ENCODE results near the gene SLC22A4.

SLC22A4 gene

DNA sequence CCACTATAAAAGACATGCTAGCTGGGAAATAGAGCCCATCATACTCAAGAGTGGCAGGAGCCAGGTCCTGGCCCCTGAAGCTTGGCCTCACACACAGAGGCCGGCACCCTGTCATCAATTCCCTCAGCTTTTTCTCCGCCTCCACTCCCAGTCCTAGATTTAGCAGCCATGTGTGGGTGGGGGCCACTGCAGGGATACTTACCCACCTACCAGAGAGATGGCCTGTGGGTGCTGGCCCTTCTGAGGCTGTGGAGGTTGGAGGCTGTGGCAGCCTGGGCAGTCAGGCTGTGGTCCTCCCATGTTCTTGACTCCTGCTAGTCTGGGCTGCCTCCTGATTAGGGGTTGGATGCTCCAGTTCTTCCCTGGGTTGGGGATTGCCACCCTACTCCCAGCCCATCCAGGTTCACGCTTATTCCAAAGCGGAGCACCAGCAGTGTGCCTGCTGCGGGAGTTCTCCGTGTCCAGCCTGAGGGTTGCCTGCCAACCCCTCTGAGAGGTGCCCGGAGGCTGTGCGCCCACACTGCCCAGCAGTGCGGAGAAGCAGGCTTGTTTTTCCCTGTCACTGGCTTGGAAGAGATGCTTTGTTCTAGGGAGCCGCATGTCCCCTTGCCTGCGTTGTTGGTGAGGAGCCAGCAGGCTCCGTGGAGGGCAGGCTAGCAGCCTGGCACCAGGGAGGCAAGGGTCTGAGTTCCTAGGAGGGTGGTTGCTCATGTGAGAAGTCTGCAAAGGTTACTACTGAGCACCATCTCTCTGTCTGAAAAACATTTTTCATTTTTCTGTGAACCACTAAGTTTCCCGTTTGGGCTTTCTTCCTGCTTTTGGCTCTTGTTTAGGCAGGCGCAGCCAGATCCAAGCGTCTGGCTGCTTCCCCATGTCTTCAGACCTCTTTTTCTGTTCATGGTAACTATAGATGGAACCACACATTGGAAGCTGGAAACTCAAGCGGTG, 82.8 kb downstream of the SLC22A4 start:
- DNase-seq (ENCODE audit: low read depth) = no peak

DNA sequence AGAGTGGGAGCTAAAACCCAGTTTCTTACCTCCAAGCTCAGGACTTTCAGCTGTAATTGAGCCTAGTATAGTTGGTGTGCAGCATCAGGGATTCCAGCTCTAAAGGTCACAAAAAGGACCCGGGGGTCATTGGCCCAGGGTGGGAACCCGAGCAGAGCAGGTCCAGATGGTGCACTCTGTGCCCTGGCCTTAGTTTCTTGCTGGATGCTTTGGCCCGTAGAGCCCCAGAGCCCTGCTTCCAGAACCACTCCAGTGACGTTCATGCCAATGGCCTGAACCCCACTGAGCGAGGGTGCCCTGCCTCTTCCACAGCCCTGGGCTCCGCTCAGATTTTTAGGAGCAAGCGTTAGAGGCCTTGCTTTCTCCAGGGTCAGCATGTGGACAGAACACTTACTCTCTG, 83.5 kb downstream of the SLC22A4 start:
- DNase-seq (ENCODE audit: low read depth) = no peak

DNA sequence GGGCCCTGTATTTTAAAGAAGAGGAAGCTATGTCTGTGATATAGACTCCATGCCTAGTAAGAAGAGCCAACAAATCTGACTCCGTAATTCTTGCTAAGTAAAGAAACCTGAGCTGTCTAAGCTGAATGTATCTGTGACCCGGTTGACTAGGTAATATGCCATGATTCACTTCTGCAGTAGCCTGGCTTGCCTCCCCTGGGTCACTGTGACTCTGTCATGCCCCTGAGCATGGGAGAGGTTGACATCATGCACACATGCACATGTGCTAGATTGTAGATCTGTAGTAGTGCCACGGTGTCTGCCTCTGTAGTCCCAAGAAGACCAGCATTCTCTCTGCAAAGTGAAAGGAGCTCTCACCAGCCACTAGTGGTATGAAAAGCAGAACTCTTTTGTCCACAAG, 84.4 kb downstream of the SLC22A4 start:
- no peak for DNase-seq (ENCODE audit: low read depth)

DNA sequence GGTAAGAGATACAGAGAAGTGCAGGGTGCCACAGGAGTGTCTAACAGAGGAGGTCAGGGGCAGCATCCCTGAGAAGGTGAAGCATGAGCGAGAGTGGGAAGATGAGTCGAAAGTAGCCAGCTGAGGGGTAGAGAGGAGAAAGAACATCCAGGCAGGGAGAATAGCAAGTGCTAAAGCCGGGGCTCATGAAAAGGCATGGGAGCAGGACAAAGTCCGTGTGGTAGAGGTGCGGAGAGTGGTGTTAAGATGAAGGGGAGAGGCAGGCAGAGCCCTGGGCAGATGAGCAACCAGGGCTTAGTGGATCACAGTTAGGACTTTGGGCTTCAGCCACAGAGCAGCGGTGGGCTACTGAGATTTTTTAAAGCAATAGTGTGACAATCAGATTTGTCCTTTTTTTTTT, 85.9 kb downstream of the SLC22A4 start:
- DNase-seq (ENCODE audit: low read depth) = no peak

DNA sequence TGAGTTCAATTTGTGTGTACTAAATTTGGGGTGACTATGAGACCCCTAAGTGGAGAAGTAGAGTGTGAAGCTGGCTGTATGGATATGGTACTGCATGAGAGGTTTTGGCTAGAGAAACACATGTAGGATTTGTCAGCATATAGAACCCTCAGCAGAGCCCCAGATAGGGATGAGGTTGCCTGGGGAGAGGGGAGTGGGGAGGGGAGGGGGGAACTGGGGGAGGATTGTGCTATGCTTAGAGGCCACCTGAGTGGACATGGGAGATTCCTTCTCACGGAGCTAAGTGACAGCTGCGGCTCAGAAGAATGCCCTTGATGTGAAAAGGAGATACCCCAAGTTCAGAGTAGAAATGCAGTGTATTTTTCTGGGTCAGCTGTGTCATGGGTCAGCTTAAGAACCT, 86.5 kb downstream of the SLC22A4 start:
- no peak for DNase-seq (ENCODE audit: low read depth)

DNA sequence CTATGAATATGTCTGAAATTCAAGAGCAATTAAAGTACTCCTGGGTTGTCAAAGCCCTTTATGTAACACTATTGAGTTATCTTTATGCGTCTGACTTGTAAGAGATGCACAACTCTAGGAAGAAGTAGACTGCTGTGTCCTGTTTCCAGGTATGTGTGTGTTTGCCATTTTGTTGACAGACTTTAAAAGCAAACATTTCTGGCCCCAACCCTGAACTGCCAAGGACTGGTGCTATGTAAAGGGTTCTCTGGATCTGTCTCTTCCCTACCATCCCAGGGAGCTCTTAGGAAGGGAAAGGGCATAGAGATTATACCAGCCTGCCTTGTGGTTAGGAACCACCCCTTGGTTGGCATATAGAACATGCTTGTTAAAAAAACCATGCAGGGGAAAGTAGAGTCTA, 87.4 kb downstream of the SLC22A4 start:
- no peak for DNase-seq (ENCODE audit: low read depth)

DNA sequence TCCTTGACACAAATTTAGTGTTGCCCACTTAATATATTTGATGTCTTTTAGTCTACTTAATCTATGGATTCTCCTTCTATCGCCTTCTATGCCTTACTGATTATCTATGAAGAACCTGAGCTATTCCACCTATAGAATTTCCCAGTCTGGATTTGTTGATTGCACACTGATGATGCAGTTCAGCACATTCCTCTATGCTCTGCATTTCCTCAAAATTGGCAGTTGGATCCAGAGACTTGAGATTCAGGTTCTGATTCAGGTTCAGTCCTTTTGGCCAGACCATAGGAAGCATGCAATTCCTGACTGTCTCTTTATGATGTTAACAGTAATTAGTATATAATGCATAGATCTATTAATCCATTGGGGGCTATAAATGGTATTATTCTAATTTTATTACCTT, 89.1 kb downstream of the SLC22A4 start:
- no peak for DNase-seq (ENCODE audit: low read depth)

DNA sequence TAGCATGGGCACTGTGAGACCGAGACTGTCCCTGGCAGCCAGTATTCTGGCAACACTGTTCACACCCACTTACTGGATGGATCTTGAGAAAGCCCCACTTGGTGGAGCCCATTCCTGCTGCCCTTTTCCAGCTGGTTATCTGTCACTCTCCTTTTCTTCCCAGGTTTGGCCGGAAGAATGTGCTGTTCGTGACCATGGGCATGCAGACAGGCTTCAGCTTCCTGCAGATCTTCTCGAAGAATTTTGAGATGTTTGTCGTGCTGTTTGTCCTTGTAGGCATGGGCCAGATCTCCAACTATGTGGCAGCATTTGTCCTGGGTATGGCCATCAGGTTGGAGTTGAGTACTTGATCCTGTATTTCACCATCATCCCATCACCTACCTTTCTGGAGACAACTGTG, 89.8 kb downstream of the SLC22A4 start:
- DNase-seq (ENCODE audit: low read depth) = no peak

DNA sequence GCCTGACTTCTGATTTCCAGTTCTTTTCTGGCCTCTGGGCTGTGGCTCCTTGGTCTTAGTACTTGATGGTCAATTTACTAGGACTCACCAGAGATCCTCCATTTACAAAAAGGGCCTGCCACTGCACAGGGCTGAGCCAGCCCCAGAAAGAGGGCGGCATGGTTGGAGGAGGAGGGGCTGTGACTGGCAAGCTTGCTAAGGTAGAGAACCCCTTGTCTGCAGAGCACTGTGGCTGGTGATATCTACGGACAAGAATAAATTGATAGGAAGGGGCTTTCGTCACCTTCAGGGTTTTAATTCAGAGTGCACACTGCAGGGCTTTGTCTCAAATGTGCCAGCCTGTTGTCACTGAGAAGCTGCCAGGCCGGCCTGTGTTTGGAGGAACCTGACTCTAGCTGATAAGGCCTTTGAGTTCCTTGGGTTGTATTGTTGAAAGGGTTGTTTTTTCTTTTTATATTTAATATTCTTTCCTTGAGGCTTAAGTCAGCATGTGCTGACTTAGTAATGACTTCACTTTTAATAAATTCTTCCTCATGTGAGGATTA, 90.4 kb downstream of the SLC22A4 start:
- no peak for DNase-seq (ENCODE audit: low read depth)

DNA sequence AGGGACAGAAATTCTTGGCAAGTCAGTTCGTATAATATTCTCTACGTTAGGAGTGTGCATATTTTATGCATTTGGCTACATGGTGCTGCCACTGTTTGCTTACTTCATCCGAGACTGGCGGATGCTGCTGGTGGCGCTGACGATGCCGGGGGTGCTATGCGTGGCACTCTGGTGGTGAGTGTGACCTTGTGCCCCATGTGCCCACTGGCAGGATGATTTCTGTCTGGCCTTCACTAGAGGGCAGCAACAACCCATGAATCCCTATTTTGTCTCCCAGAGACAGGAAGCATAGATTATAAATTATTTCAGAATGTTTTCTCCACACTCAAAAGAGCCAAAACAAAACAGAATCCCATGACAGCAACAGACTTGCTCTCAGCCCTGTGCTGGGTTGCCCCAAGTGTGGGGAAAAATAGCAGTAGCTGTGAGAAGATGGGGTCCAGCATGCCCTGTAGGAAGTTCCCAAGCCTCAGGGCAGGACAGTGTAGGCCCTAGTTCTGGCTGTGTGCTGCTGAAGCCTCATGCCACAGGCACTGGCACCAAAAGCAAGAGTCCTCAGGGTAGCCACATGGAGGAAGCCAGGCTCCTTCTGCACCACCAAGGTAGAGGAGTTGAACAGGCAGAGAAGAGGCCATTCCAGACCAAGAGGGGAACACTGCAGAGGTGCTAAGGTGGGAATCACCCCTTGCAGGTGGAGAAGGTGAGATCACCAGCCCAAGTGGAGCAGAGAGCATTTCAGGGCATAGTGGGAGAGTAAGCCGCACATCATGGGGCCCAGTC, 91.3 kb downstream of the SLC22A4 start:
- peak; percentile 41 for DNase-seq (ENCODE audit: low read depth)

DNA sequence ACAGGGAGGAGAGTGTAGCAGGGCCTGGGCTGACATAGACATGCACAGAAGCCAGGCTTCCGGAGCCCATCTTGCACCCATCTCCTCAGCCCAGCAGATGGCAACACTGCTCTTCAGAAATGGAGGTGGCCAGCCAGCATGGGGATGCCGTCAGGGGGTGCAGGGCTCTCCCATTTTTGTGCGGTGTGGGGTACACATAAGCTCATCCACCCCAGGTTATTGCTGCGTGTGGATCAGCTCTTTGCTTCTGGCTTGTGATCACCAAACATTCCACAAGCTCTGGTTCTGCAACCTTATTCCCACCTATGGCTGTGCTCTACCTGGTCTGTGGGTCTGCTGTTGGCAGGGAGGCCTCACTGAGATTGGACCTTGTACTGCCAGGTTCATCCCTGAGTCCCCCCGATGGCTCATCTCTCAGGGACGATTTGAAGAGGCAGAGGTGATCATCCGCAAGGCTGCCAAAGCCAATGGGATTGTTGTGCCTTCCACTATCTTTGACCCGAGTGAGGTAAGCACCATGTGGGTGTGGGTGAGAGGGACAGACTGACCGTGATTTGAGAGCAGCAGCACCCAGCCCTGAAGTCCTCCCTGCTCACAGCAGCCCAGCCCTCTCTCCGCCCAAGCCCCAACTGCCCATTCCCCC, 92.6 kb downstream of the SLC22A4 start:
- peak; percentile 54 for DNase-seq (ENCODE audit: low read depth)

DNA sequence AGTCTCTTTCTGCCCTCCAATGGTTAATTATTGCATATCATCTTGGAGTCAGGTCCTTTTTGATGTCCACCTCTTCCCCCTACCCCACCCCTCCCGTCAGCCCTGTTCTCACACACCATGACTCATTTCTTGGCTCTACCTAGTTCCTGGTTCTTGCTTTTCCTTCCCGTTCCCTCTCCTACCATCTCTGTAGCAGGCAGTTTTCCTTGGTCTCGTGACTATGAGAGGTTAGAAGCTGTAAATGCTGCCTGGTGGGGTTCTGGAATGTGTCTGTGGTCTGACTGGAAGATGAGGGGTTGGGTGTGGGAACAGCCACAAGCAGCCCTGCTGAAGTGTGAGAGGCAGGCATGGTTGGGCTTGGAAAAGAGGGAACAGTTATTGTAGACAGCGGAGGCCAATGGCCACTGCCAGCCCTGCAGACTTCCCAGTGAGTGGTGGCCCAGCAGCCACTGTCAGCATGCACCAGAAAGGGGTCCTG, 93.5 kb downstream of the SLC22A4 start:
- no peak for DNase-seq (ENCODE audit: low read depth)

DNA sequence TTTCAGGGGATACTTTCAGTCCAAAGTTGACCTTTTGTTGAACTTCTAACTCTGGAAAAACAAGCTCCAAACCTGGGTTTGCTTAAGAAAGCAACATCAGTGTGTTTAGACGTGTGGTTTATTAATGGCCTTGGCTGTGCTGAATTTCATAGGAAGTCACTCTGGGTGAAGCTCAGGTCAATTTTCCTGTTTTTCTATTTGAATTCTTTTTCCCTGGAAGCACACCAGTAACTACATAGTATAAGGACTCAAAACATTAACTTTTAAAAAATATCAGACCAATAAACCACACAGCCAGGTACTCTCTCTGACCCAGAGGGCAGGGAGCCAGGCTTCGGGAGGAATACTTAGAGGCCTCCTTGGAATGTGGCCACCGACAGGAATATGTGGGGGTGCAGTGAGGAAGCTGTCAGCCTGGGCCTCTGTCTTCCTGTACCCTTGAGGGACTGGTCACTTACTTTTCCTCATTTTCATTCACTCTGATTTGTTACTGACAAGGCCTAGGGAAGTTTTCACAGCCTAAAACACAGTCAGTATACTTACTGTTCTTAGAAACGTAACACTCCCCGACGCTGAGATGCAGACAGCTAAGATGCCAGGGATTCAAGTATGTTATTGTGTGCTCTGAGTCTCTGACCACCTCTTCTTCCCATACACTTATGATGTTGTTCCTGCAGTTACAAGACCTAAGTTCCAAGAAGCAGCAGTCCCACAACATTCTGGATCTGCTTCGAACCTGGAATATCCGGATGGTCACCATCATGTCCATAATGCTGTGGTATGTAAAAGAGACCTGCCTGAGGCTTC, 94.3 kb downstream of the SLC22A4 start:
- DNase-seq (ENCODE audit: low read depth) = no peak

DNA sequence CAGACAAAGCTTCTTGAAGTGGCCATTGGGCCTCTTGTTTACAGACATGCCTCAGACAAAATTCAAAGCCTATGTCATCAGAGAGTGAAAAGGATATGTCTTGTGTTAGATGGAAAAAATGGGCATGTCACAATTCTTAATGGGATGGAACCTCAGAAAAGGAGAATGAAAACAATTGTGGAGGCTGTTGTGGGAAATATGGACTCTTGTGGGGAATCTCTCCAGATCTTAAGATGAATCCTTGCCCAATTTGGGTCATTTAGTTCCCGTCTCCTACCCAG, 94.8 kb downstream of the SLC22A4 start:
- DNase-seq (ENCODE audit: low read depth) = no peak

DNA sequence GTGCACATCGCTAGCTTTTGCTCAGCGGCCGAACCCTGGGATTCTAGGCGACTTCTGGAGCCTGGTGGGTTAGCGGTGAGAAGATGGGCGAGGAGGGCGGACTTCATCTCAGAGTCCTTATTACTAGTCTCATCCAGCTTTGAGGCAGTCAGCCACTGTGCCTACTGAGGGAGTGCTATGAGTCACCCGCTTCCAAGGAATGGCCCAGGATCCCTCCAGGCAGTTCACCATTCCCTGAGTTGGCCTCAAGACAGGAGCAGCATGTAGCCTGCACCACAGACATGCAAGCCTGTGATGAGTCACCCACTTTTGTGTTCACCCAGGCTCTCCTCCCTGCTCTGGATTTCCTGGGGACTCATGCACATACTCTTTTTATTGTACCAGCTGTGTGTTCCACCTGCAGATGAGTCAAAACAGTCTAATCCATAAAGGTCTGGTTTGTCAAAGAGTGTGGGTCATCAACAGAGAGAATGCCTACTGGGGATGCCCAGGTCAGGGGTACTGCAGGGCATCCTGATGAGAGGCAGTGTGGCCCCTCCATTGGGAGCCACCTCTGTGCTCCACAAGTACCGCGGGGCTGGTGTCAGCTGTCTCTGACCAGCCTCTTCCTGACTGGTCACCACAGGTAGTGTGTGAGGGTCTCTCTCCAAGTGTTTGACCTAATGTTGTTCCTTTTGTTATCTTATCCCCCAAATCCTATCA, 95.5 kb downstream of the SLC22A4 start:
- DNase-seq (ENCODE audit: low read depth) = no peak

DNA sequence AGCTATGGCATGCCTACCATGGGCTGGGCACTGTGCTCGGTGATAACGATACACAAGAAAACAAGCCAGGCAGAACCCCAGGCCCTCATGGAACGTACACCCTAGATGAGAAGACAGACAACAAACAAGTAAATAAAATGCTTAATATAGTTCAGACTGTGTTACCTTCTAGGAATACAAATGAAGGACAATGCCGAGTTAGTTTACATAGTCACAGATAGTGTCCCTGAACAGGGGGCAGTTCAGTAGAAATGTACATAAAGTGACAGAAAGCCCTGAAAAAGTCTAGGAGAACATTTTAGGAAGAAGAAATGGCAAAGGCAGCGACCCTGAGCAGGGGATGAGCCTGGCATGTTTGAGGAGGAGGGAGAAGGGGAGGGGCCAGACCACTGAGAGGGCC, 97.1 kb downstream of the SLC22A4 start:
- DNase-seq (ENCODE audit: low read depth) = no peak

DNA sequence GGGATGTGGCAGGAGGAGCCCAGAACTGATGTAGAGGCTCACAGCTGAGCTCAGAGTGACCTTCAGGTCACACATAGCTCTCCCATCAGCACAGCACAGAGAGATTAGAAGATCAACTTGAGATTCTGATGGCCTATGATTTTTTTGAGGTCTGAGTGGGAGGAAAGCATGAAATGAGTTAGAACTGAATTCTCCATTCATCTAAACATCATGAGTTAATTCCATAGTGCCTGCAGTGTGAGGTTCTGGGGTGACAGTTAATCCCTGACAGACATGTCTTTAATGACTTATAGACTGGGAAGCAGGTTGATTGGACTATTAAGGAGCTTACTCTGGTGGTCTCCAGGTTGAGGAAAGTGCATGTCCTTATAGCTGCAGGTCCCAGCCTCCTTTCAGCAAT, 97.7 kb downstream of the SLC22A4 start:
- no peak for DNase-seq (ENCODE audit: low read depth)

DNA sequence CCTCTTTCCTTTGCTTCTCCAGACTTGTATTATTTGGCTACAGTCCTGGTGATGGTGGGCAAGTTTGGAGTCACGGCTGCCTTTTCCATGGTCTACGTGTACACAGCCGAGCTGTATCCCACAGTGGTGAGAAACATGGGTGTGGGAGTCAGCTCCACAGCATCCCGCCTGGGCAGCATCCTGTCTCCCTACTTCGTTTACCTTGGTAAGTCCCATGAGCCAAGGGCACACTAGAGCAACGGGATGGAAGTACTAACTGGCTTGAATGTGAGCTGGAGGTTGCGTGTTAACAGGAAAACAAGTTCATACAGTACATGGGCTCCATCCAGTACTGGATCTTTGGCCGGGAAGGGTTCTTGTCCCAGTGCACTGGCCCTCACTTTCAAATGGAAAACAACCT, 98.2 kb downstream of the SLC22A4 start:
- no peak for DNase-seq (ENCODE audit: low read depth)

DNA sequence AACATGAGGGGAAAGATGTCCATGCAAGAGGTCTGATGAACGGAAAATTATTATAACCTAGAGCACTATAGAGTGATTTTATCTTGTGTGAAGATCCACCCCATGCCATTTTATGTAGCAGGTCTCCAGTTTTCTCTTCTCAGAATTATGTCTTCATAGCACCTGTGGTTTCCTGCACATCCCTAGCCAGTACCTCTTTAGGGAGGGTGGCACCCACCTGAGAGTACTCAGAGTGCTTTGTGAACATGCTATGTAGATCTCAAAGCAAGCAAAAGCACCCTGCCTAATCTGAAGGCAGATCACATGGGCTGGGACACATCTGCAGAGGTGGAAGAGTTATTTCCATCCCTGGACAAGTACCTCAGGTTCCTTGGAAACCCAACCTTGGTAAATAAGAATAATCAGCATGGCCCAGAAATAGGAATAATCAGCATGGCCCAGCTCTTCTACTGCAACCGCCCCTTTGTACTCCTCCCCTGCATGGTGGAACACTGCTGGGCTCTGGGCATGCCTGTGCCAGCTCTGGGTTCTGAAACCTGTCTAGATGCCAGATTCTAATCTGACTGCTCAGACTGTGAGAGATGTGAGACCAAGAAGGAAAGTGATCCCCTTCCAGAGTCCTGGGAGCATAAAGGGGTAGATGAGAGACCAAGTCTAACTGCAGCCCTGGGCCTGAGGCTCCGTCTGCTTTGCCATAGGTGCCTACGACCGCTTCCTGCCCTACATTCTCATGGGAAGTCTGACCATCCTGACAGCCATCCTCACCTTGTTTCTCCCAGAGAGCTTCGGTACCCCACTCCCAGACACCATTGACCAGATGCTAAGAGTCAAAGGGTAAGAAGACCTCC, 99.0 kb downstream of the SLC22A4 start:
- DNase-seq (ENCODE audit: low read depth) = no peak
